ENCODE results near the gene CNTNAP5. TPM values are rescaled to one million over a fixed set of nuclear protein-coding genes. Genes with fewer than 3 reads are reported as not detected.

Gene CNTNAP5
- total RNA-seq, 1 experiment from 2014 or later: not detected

GRCh38 chr2:124063596-124063995, 38.5 kb downstream of the CNTNAP5 start:
- DNase-seq (ENCODE audit: low read depth): no peak

DNA sequence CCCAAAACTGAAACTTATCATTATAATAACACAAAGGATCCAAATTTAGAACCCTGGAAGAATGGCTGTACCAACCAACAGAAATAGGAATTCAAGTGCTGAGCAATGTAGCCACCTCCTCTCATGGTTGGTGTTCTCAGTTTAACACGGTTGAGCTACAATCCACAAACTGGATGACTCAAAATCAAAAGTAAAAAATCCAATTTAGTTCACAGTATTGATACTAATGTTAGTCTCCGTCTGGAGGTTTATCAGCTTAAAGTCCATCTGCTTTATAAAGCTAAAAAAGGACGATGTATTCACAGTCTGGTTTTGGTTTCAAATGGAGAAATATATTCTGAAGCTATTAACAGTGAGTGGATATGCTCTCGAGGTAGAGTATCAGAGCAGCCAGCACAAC, 40.5 kb downstream of the CNTNAP5 start:
- DNase-seq (ENCODE audit: low read depth): no peak

- DNase-seq (ENCODE audit: low read depth): no peak
Observed at GRCh38 chr2:124066776-124067175, 41.7 kb downstream of the CNTNAP5 start.

DNA sequence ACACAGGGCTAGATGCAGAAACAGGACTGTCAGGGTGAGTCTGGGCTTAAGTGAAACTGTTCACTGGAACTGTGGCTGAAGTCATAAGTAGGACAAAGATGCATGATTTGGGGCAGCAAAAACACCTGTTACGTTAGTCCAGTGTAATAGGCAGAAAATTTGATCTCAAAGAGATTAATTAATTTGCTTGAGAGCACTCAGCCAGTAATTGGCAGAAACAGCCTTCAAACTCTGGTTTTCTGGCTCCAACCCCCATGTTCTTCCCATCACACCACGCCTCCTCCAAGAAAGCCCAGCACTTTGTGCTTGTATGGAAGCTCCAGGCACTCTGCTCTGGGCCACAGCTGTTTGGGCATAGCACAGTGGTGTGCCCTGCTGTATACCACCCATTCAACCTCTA, 54.0 kb downstream of the CNTNAP5 start:
- DNase-seq (ENCODE audit: low read depth): no peak

DNA sequence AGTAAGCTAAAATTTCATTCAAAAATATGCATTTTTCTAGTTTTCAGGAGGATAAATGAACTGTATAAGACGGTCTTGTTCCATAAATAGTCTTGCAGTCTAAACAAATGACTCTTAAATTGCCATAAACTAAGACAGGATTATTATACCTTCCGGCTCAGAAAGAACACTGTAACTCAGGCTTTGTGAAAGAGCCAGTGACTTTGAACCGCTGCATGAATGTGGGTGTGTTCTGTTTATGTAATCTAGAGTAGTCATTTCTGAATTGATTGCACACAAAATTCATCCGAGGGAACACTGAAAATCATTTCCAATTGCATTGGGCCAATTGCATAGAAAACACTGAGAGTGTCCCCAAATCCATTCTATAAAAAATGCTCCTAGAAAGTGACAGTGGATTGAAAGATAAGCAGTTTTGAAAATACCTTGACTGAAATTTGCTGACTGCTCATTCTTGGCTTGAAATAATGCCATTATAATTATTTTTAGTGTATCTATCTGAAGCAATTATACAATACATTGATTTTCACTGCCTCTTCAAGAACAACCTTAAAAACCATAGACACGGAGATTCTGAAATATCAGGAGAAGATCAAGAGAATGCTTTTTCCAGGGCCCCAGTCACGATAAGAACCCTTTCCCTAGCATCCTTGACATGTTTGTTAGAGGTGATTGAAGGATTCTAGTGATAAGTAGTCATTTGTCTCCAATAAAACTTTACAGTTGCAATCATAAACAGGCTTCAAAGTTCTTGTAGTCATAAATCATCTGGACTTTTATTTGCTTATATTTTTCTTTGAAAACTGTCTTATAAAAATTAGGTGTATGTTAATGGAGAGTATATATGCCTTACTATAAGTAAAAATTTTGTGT, 55.4 kb downstream of the CNTNAP5 start:
- no peak for DNase-seq (ENCODE audit: low read depth)

- DNase-seq (ENCODE audit: low read depth): no peak
Observed at GRCh38 chr2:124081154-124081716, 56.1 kb downstream of the CNTNAP5 start.

GRCh38 chr2:124088616-124089015, 63.5 kb downstream of the CNTNAP5 start:
- no peak for DNase-seq (ENCODE audit: low read depth)

DNA sequence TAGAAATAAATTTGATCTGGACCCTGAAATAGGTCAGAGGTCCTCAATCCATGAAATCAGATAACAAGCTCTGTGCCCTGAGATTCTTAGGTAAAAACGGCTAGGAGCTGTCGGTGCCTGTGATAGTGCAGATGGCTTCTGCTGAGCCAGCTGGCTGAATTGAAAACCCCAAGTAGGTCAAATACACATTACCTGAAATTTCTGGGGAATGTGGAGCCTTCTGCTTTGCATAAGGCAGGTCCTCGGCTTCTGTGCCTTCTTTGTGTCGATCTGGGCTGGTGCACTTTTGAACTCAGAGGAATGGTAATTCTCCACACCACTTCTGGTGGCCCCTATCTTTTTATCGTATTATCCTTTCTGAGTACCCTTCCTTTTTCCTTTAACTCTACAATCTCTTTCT, 66.6 kb downstream of the CNTNAP5 start:
- no peak for DNase-seq (ENCODE audit: low read depth)

GRCh38 chr2:124092651-124093050, 67.6 kb downstream of the CNTNAP5 start:
- no peak for DNase-seq (ENCODE audit: low read depth)

GRCh38 chr2:124104914-124105313, 79.8 kb downstream of the CNTNAP5 start:
- DNase-seq (ENCODE audit: low read depth): no peak

DNA sequence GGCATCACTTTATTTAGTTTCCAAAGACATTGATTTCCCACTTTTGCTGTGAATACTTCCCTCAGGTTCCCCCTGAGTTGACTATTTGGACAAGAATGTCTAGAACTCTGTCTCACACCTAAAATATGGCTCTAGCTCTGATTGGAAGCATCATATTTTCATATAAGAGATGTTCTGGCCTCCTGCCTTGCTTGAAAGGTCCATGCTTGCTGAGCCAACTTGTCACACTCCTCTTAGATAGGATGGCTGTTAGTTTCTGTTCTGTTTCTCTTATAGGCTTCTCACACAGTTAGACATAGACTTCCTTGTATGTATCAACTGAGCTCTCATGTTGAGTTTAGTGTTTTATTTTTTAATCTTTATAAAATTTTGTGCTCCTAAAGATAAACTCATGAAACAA, 87.1 kb downstream of the CNTNAP5 start:
- DNase-seq (ENCODE audit: low read depth): no peak

- DNase-seq (ENCODE audit: low read depth): peak; percentile 3
Observed at GRCh38 chr2:124112966-124113365, 87.9 kb downstream of the CNTNAP5 start.

- DNase-seq (ENCODE audit: low read depth): no peak
Observed at GRCh38 chr2:124120246-124120645, 95.2 kb downstream of the CNTNAP5 start.

GRCh38 chr2:124121106-124121505, 96.0 kb downstream of the CNTNAP5 start:
- DNase-seq (ENCODE audit: low read depth): no peak

- DNase-seq (ENCODE audit: low read depth): no peak
Observed at GRCh38 chr2:124121760-124122275, 96.7 kb downstream of the CNTNAP5 start.

- no peak for DNase-seq (ENCODE audit: low read depth)
Observed at GRCh38 chr2:124122340-124122739, 97.3 kb downstream of the CNTNAP5 start.

DNA sequence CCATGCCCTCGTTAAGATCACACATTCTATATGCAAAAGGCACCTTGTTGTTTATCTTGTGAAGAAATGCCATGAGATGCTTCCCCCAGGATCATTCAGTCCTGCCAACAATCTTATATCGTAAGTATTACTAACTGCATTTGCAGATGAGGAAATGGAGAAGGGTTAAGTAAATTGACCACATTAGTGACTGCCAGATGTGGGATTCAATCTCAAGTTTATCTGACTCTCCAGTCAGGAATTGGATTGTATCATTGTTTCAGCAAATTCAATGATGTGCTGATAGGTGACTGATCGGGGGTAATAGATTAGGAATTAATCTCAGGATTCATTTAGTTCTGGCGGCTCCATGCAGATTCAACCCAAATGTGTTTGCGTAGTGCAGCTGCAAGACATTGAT, 106.2 kb downstream of the CNTNAP5 start:
- DNase-seq (ENCODE audit: low read depth): no peak

- no peak for DNase-seq (ENCODE audit: low read depth)
Observed at GRCh38 chr2:124136110-124136509, 111.0 kb downstream of the CNTNAP5 start.

DNA sequence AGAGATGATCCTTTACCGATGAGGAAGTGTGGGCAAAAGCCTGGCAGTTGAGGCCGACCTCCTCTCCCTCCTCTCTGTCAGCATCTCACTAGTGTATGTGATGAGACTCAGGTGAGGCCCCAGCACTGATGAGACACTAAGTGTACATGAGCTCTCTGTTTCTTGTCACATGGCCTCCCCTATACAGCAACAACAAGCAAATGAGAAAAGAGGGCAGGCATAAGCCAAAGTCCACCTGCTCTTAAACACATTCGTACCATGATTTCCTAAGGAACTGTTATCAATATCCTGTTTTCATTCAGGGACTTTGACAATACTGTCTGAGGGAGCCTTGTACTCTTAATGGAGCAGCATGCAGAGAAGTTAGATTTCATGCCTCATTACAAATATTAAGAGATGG, 113.0 kb downstream of the CNTNAP5 start:
- DNase-seq (ENCODE audit: low read depth): no peak

DNA sequence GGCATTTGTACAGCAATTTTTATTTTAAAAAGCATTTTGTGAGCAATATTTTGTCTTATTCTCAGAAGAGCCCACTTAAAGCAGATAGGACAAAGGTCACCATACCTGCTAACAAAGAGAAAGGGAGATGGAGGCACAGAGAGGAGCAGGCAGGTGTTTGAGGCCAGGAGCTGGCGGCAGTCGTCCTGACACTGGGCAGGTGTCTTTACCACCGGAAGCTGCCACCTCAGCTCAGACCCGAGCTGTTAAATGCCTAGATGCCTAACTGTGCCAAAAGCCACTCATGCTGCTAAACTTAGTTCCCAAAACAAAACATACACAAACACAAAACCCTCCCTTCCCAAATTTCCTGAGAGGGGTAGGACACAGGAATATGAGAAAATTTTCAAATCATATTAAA, 120.9 kb downstream of the CNTNAP5 start:
- DNase-seq (ENCODE audit: low read depth): no peak

DNA sequence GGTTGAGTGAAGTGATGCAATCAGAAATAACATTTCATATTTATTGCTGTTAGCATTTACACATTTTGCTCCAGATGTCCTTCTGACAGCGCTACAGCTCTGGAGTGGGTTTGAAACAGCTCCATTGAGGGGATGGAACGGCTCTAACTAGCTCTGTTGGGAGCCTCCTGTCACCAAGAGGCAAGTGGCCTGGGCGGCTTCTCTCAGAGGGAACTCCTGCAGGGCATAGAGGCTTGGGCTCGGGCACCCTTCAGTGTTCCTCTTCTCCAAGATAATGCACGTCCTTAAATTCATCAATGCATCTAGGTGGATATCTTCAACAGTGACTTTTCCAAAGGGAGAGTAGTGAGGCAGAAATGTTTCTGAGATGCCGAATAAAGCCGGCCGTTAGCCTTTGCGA, 122.5 kb downstream of the CNTNAP5 start:
- no peak for DNase-seq (ENCODE audit: low read depth)

- no peak for DNase-seq (ENCODE audit: low read depth)
Observed at GRCh38 chr2:124149571-124149970, 124.5 kb downstream of the CNTNAP5 start.

DNA sequence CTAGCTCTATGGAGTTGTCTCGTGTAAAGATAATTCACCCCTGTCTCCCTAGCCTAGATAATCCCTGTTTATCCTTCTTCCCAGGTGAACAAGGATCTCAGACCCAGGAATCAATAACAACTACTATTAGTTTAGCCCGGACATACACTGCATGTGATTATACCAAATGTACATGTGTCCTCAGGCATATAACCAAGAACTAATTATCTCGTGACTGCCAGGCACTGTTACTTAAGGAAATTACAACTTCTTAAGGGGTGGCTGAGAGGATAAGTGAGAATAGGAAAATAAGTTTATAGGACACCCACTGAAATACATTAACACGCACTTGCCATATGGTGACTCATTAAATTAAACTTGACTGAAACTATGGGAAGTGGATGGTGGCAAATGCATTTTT, 126.6 kb downstream of the CNTNAP5 start:
- DNase-seq (ENCODE audit: low read depth): no peak
